ENCODE results near the gene EDAR. TPM values are rescaled to one million over a fixed set of nuclear protein-coding genes. Genes with fewer than 3 reads are reported as not detected.

EDAR gene
- total RNA-seq, 1 donor from 2014 or later = not detected

GRCh38 chr2:108919571-108920373, 69.2 kb downstream of the EDAR start:
- Histone ChIP-seq H3K27ac (ENCODE audit: low read depth, low read length) (no peak overlapping the region), H2AFZ (ENCODE audit: low read depth, low read length) (no peak overlapping the region), H3K9me3 (ENCODE audit: insufficient read depth, low read depth, low read length) (no peaks in the 10 kb centered on the region), H3K9ac (ENCODE audit: low read length) (no peak overlapping the region), H4K20me1 (ENCODE audit: insufficient read depth, low read length) (no peaks in the 10 kb centered on the region), H3K36me3 (ENCODE audit: insufficient read depth, low read length) (no peaks in the 10 kb centered on the region), H3K79me2 (ENCODE audit: insufficient read depth, low read length) (no peaks in the 10 kb centered on the region), H3K4me1 (ENCODE audit: insufficient read depth, low read length) (peaks cover 6% of the 10 kb centered on the region), H3K4me2 (ENCODE audit: low read length) (no peak overlapping the region), H3K27me3 (ENCODE audit: insufficient read depth, low read length) (peaks cover 7% of the 10 kb centered on the region), H3K4me3 (ENCODE audit: insufficient read depth, low read depth, low read length) (no peak overlapping the region)
- FAIRE-seq (no peak), DNase-seq (ENCODE audit: low read depth) (no peak)
- TF ChIP-seq EZH2 (IDR thresholded peaks at IDR 0.05; ENCODE audit: insufficient read depth, low read length) = no peak
- TF ChIP-seq CTCF (IDR thresholded peaks at IDR 0.05; ENCODE audit: insufficient read depth, low read depth, low read length) = no peak
- peaks cover 65% of the 10 kb centered on the region for H3K27me3 Mint-ChIP-seq (ENCODE audit: low read depth, unreplicated experiment)
- no peaks in the 10 kb centered on the region for H3K9me3 Mint-ChIP-seq (ENCODE audit: unreplicated experiment)
- H3K27ac Mint-ChIP-seq (ENCODE audit: unreplicated experiment) = no peak overlapping the region
- no peaks in the 10 kb centered on the region for H3K36me3 Mint-ChIP-seq (ENCODE audit: low read depth, unreplicated experiment)
- H3K4me1 Mint-ChIP-seq (ENCODE audit: low read depth, unreplicated experiment) = no peaks in the 10 kb centered on the region
- H3K4me3 Mint-ChIP-seq (ENCODE audit: unreplicated experiment) = no peak overlapping the region

- H3K79me2 ChIP-seq (ENCODE audit: insufficient read depth, low read length) = no peaks in the 10 kb centered on the region
- H3K36me3 ChIP-seq (ENCODE audit: insufficient read depth, low read length) = no peaks in the 10 kb centered on the region
- no peak overlapping the region for H3K4me2 ChIP-seq (ENCODE audit: low read length)
- no peak overlapping the region for H3K9ac ChIP-seq (ENCODE audit: low read length)
- no peaks in the 10 kb centered on the region for H3K9me3 ChIP-seq (ENCODE audit: insufficient read depth, low read depth, low read length)
- peaks cover 7% of the 10 kb centered on the region for H3K27me3 ChIP-seq (ENCODE audit: insufficient read depth, low read length)
- H3K27ac ChIP-seq (ENCODE audit: low read depth, low read length) = no peak overlapping the region
- H3K4me1 ChIP-seq (ENCODE audit: insufficient read depth, low read length) = peaks cover 6% of the 10 kb centered on the region
- no peak for FAIRE-seq
- no peaks in the 10 kb centered on the region for H4K20me1 ChIP-seq (ENCODE audit: insufficient read depth, low read length)
- Mint-ChIP-seq H3K36me3 (ENCODE audit: low read depth, unreplicated experiment) (no peaks in the 10 kb centered on the region), H3K4me1 (ENCODE audit: low read depth, unreplicated experiment) (no peaks in the 10 kb centered on the region), H3K4me3 (ENCODE audit: unreplicated experiment) (no peak overlapping the region), H3K9me3 (ENCODE audit: unreplicated experiment) (no peaks in the 10 kb centered on the region), H3K27me3 (ENCODE audit: low read depth, unreplicated experiment) (peaks cover 58% of the 10 kb centered on the region), H3K27ac (ENCODE audit: unreplicated experiment) (no peak overlapping the region)
- DNase-seq (ENCODE audit: low read depth) = no peak
- TF ChIP-seq CTCF (IDR thresholded peaks at IDR 0.05; ENCODE audit: insufficient read depth, low read depth, low read length) (no peak), EZH2 (IDR thresholded peaks at IDR 0.05; ENCODE audit: insufficient read depth, low read length) (no peak)
- no peak overlapping the region for H2AFZ ChIP-seq (ENCODE audit: low read depth, low read length)
- no peak overlapping the region for H3K4me3 ChIP-seq (ENCODE audit: insufficient read depth, low read depth, low read length)
Measured at GRCh38 chr2:108918941-108919341, 70.1 kb downstream of the EDAR start.

Data from astrocyte (in vitro differentiated cells and primary cell).